ENCODE data around the gene SP8. TPM values are rescaled to one million over a fixed set of nuclear protein-coding genes. Genes with fewer than 3 reads are reported as not detected.
"Not testable (repeated sequence)": the region's sequence is repeated elsewhere in the genome, so short reads cannot be mapped to it uniquely, and the experiment has no call there.

Gene SP8
- total RNA-seq (2021): not detected in 2 replicates
- not detected for Bru-seq, nascent RNA
- BruChase-seq, experiment 1, labeled RNA remaining after a 2-hour chase: not detected
- BruChase-seq, experiment 2, labeled RNA remaining after a 6-hour chase: not detected
- long read RNA-seq: 0 reads

DNA sequence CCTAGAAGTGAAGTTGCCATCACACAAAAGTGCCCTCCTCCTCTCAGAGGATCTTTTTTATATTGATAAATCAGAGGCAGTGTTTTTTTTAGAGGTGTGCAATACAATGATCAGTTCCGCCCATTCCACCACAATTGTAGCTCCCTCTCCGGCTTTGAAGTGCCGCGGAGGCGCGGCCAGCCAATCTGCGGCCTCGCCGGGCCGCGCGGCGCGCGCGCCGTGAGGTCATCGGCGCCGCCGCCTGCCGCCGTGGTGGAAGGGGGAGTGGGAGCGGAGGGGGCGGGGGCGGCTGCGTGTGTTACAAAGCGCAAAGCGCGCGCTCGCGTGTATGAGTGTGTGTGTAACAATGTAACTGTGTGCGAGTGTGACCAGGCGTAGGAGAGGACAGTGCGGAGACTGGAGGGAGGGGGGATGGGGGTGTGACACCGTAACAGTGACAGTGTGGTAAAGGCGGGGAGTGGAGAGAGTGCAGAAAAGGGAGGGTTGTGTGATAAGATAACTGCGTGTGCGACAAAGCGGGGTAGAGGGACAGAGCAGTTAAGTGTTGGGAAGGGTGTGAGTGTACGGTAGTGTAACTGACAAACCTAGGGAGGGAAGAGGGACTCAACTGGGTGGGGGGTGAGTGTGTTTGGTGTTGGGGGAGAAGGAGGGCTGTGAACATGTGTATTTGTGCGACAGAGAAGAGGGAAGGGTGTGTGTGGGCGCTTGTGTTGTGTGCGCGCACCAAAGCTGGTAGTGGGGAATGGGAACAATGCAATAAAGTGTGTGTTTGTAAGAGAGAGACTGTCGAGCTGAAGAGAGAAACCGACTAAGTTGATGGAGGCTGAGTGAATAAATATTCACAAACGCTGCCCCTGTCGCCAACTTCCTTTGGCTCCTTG lies at the start of gene SP8:
Gene SP8 (minus strand): TSS at position 108 of the 881 bp plus-strand sequence. CDS start 88 bp downstream, at position 20.
- ChIA-PET CTCF (no interaction called here), POLR2A (ENCODE audit: unreplicated experiment) (no interaction called here)
- TF ChIP-seq EZH2 (IDR thresholded peaks at IDR 0.05; ENCODE audit: low read depth): no peak
- TF ChIP-seq, protein P1, sequence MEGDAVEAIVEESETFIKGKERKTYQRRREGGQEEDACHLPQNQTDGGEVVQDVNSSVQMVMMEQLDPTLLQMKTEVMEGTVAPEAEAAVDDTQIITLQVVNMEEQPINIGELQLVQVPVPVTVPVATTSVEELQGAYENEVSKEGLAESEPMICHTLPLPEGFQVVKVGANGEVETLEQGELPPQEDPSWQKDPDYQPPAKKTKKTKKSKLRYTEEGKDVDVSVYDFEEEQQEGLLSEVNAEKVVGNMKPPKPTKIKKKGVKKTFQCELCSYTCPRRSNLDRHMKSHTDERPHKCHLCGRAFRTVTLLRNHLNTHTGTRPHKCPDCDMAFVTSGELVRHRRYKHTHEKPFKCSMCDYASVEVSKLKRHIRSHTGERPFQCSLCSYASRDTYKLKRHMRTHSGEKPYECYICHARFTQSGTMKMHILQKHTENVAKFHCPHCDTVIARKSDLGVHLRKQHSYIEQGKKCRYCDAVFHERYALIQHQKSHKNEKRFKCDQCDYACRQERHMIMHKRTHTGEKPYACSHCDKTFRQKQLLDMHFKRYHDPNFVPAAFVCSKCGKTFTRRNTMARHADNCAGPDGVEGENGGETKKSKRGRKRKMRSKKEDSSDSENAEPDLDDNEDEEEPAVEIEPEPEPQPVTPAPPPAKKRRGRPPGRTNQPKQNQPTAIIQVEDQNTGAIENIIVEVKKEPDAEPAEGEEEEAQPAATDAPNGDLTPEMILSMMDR (conservative IDR thresholded peaks at IDR 0.05): no peak
- intact Hi-C loops (cut with micrococcal nuclease; ENCODE audit: unreplicated experiment): no loop called here
- Histone ChIP-seq H3K4me3 (no peak within 1 kb of the TSS), H3K27ac (no peak within 1 kb of the TSS), H4K20me1 (ENCODE audit: insufficient read depth) (no peaks in the 10 kb centered on the region), H3K9me3 (ENCODE audit: insufficient read depth, low read depth) (no peaks in the 10 kb centered on the region), H3K4me1 (replicated peaks; ENCODE audit: insufficient read depth) (no peaks in the 10 kb centered on the region), H3K9me2 (ENCODE audit: insufficient read depth) (no peaks in the 10 kb centered on the region), H3F3A (ENCODE audit: insufficient read depth, low read depth) (no peaks in the 10 kb centered on the region), H3K36me3 (ENCODE audit: low read depth) (no peaks in the 10 kb centered on the region), H3K27me3 (ENCODE audit: insufficient read depth, low read depth) (no peaks in the 10 kb centered on the region; the same call in 1 of the 2 replicates), H3K4me2 (peak within 1 kb of the TSS; percentile 19; the same call in 1 of the 2 replicates), H3K79me2 (ENCODE audit: low read depth) (no peaks in the 10 kb centered on the region), H2AFZ (peak within 1 kb of the TSS; percentile 18; the same call in 1 of the 2 replicates)
- DNase-seq: no peak
- no TSS peak for BruUV-seq (replicated peaks)

DNA sequence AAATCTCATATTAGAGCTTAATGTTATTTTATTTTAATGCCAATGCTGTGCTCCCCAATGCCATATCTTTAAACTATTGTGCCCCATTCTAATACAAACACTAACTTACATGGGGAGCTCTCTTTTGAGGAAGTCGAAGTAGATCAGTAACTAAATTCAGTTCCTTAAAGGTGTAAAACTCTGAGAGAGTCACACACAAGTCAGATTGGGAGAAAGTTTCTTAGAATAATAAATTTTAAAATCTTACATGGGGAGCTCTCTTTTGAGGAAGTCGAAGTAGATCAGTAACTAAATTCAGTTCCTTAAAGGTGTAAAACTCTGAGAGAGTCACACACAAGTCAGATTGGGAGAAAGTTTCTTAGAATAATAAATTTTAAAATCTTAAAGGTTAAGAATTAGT lies 49.7 kb upstream of the SP8 start:
- H3K4me2 ChIP-seq; H3K36me3 ChIP-seq (ENCODE audit: low read depth); H3F3A ChIP-seq (ENCODE audit: insufficient read depth, low read depth); H3K27me3 ChIP-seq (ENCODE audit: insufficient read depth, low read depth); BruUV-seq (replicated peaks); H3K9me2 ChIP-seq (ENCODE audit: insufficient read depth); H4K20me1 ChIP-seq (ENCODE audit: insufficient read depth); DNase-seq; H3K79me2 ChIP-seq (ENCODE audit: low read depth); H2AFZ ChIP-seq; H3K4me3 ChIP-seq; H3K27ac ChIP-seq; intact Hi-C loops (cut with micrococcal nuclease; ENCODE audit: unreplicated experiment); H3K4me1 ChIP-seq (replicated peaks; ENCODE audit: insufficient read depth); CTCF ChIA-PET; H3K9me3 ChIP-seq (ENCODE audit: insufficient read depth, low read depth): not testable (repeated sequence)
- POLR2A ChIA-PET (ENCODE audit: unreplicated experiment): interaction anchor here (0.6 kb wide), 1 partner anchor 533 kb away, joined by 3 read pairs; no protein-coding TSS in a partner anchor

DNA sequence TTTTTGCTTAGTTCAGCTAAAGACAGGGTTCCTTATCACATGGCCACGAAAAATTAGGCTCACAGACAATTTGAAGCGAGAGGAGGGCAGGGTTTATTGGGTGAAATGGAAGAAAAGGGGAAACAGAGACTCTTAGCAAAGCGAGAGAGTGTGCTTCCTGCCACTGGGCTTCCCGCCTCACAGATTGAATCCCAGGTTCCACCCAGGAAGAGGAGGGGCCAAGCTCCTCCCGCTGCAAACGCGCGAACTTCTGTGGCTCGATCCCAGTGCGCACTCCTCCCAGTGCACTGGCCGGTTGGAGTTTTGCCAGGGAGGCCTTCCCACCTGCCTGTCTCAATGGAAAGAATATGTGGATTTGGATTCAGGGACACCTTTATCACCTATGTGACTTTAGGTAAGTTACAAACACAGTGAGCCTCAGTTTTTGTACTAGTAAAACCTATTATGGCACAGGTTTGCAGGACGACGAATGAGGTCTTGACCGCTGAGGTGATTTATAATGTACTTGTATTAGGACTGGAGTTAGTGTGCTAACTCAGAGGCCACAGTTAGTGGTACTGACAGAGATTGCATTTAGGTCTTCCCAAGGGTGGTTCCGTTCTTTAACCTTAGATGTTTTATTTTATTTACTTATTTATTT lies 48.5 kb upstream of the SP8 start:
- Histone ChIP-seq H3K4me2 (no peak overlapping the region), H3F3A (ENCODE audit: insufficient read depth, low read depth) (no peaks in the 10 kb centered on the region), H3K27ac (no peak overlapping the region), H3K79me2 (ENCODE audit: low read depth) (no peaks in the 10 kb centered on the region), H3K36me3 (ENCODE audit: low read depth) (no peaks in the 10 kb centered on the region), H2AFZ (no peak overlapping the region), H3K4me1 (replicated peaks; ENCODE audit: insufficient read depth) (no peaks in the 10 kb centered on the region), H4K20me1 (ENCODE audit: insufficient read depth) (no peaks in the 10 kb centered on the region), H3K9me3 (ENCODE audit: insufficient read depth, low read depth) (no peaks in the 10 kb centered on the region), H3K27me3 (ENCODE audit: insufficient read depth, low read depth) (no peaks in the 10 kb centered on the region), H3K4me3 (no peak overlapping the region), H3K9me2 (ENCODE audit: insufficient read depth) (no peaks in the 10 kb centered on the region; the same call in 1 of the 2 replicates)
- TF ChIP-seq, protein P1 (conservative IDR thresholded peaks at IDR 0.05): no peak
- TF ChIP-seq EZH2 (IDR thresholded peaks at IDR 0.05; ENCODE audit: low read depth): no peak
- no TSS peak for BruUV-seq (replicated peaks)
- ChIA-PET POLR2A (ENCODE audit: unreplicated experiment) (no interaction called here), CTCF (no interaction called here)
- no peak for DNase-seq
- intact Hi-C loops (cut with micrococcal nuclease; ENCODE audit: unreplicated experiment): no loop called here

Data from PC-9 (cell line).